Measurements from ENCODE around the gene TREML1.
A peak's percentile ranks its signal among the peaks of the same experiment; 100 is the strongest.

The TREML1 gene

GRCh38 chr6:41155132-41155805 is 1.1 kb upstream of the TREML1 start:
- Histone ChIP-seq H3K27me3 (no peaks in the 10 kb centered on the region), H3K4me2 (no peak overlapping the region), H3K36me3 (no peaks in the 10 kb centered on the region), H3K4me1 (peaks cover 16% of the 10 kb centered on the region), H3K27ac (no peak overlapping the region), H3K9me3 (no peaks in the 10 kb centered on the region), H3K4me3 (no peak overlapping the region), H4K20me1 (no peaks in the 10 kb centered on the region), H3K9ac (no peak overlapping the region)
- TF ChIP-seq Cebpa-rat (IDR thresholded peaks at IDR 0.05) = no peak

- no peaks in the 10 kb centered on the region for H3K9me3 ChIP-seq
- H3K9ac ChIP-seq = no peak overlapping the region
- peak overlapping the region; percentile 53 for H3K4me2 ChIP-seq
- H3K27ac ChIP-seq = no peak overlapping the region
- no peaks in the 10 kb centered on the region for H3K27me3 ChIP-seq
- no peak overlapping the region for H3K4me3 ChIP-seq
- H4K20me1 ChIP-seq = no peaks in the 10 kb centered on the region
- TF ChIP-seq Cebpa-rat (IDR thresholded peaks at IDR 0.05) = no peak
- no peaks in the 10 kb centered on the region for H3K36me3 ChIP-seq
- peaks cover 16% of the 10 kb centered on the region for H3K4me1 ChIP-seq
Observed at GRCh38 chr6:41153451-41153850, 696 bp downstream of the TREML1 start.

GRCh38 chr6:41150671-41151070 is 3.5 kb downstream of the TREML1 start:
- no peak for TF ChIP-seq Cebpa-rat (IDR thresholded peaks at IDR 0.05)
- Histone ChIP-seq H3K27ac (no peak overlapping the region), H3K9me3 (no peaks in the 10 kb centered on the region), H3K4me2 (no peak overlapping the region), H3K4me3 (no peak overlapping the region), H3K36me3 (no peaks in the 10 kb centered on the region), H3K27me3 (no peaks in the 10 kb centered on the region), H3K9ac (no peak overlapping the region), H3K4me1 (peaks cover 16% of the 10 kb centered on the region), H4K20me1 (no peaks in the 10 kb centered on the region)

- Histone ChIP-seq H3K4me1 (no peaks in the 10 kb centered on the region), H4K20me1 (no peaks in the 10 kb centered on the region), H3K27me3 (no peaks in the 10 kb centered on the region), H3K4me2 (no peak overlapping the region), H3K27ac (no peak overlapping the region), H3K36me3 (no peaks in the 10 kb centered on the region), H3K9ac (no peak overlapping the region), H3K9me3 (no peaks in the 10 kb centered on the region), H3K4me3 (no peak overlapping the region)
- no peak for TF ChIP-seq Cebpa-rat (IDR thresholded peaks at IDR 0.05)
Observed at GRCh38 chr6:41147917-41148316, 6.2 kb downstream of the TREML1 start.

- no peak overlapping the region for H3K27ac ChIP-seq
- peaks cover 21% of the 10 kb centered on the region; the same call in 1 of the 2 replicates for H3K36me3 ChIP-seq
- no peak overlapping the region for H3K4me3 ChIP-seq
- no peak overlapping the region for H3K4me2 ChIP-seq
- no peak overlapping the region for H3K9ac ChIP-seq
- no peaks in the 10 kb centered on the region for H3K4me1 ChIP-seq
- H4K20me1 ChIP-seq = no peaks in the 10 kb centered on the region
- H3K27me3 ChIP-seq = no peaks in the 10 kb centered on the region
- no peak for TF ChIP-seq Cebpa-rat (IDR thresholded peaks at IDR 0.05)
- no peaks in the 10 kb centered on the region for H3K9me3 ChIP-seq
Observed at GRCh38 chr6:41136911-41137310, 17.2 kb downstream of the TREML1 start.

GRCh38 chr6:41135062-41135832 is 18.9 kb downstream of the TREML1 start:
- H3K4me2 ChIP-seq = no peak overlapping the region
- peaks cover 21% of the 10 kb centered on the region; the same call in 1 of the 2 replicates for H3K36me3 ChIP-seq
- H4K20me1 ChIP-seq = no peaks in the 10 kb centered on the region
- H3K27ac ChIP-seq = no peak overlapping the region
- no peak for TF ChIP-seq Cebpa-rat (IDR thresholded peaks at IDR 0.05)
- no peak overlapping the region for H3K9ac ChIP-seq
- no peaks in the 10 kb centered on the region for H3K9me3 ChIP-seq
- no peaks in the 10 kb centered on the region for H3K4me1 ChIP-seq
- no peaks in the 10 kb centered on the region for H3K27me3 ChIP-seq
- H3K4me3 ChIP-seq = no peak overlapping the region

GRCh38 chr6:41132254-41132653 is 21.9 kb downstream of the TREML1 start:
- H3K4me3 ChIP-seq = no peak overlapping the region
- TF ChIP-seq Cebpa-rat (IDR thresholded peaks at IDR 0.05) = no peak
- no peaks in the 10 kb centered on the region for H3K9me3 ChIP-seq
- H3K36me3 ChIP-seq = peaks cover 21% of the 10 kb centered on the region; the same call in 1 of the 2 replicates
- no peaks in the 10 kb centered on the region for H3K27me3 ChIP-seq
- H3K4me1 ChIP-seq = no peaks in the 10 kb centered on the region
- no peaks in the 10 kb centered on the region for H4K20me1 ChIP-seq
- no peak overlapping the region for H3K9ac ChIP-seq
- no peak overlapping the region for H3K4me2 ChIP-seq
- H3K27ac ChIP-seq = no peak overlapping the region

GRCh38 chr6:41125282-41125681 is 28.9 kb downstream of the TREML1 start:
- Histone ChIP-seq H4K20me1 (no peaks in the 10 kb centered on the region), H3K27me3 (no peaks in the 10 kb centered on the region), H3K36me3 (peaks cover 10% of the 10 kb centered on the region; the same call in 1 of the 2 replicates), H3K9me3 (no peaks in the 10 kb centered on the region), H3K4me1 (no peaks in the 10 kb centered on the region), H3K4me3 (no peak overlapping the region), H3K4me2 (no peak overlapping the region), H3K9ac (no peak overlapping the region), H3K27ac (no peak overlapping the region)
- TF ChIP-seq Cebpa-rat (IDR thresholded peaks at IDR 0.05) = no peak

GRCh38 chr6:41122918-41123317 is 31.2 kb downstream of the TREML1 start:
- Histone ChIP-seq H3K4me2 (no peak overlapping the region), H3K27ac (no peak overlapping the region), H3K27me3 (no peaks in the 10 kb centered on the region), H3K4me1 (no peaks in the 10 kb centered on the region), H3K36me3 (peaks cover 10% of the 10 kb centered on the region; the same call in 1 of the 2 replicates), H3K9me3 (no peaks in the 10 kb centered on the region), H3K9ac (no peak overlapping the region), H4K20me1 (no peaks in the 10 kb centered on the region), H3K4me3 (no peak overlapping the region)
- TF ChIP-seq Cebpa-rat (IDR thresholded peaks at IDR 0.05) = no peak

- Histone ChIP-seq H3K36me3 (peaks cover 10% of the 10 kb centered on the region; the same call in 1 of the 2 replicates), H3K9ac (no peak overlapping the region), H3K27me3 (no peaks in the 10 kb centered on the region), H3K9me3 (no peaks in the 10 kb centered on the region), H4K20me1 (no peaks in the 10 kb centered on the region), H3K4me1 (no peaks in the 10 kb centered on the region), H3K4me3 (no peak overlapping the region), H3K4me2 (no peak overlapping the region), H3K27ac (no peak overlapping the region)
- no peak for TF ChIP-seq Cebpa-rat (IDR thresholded peaks at IDR 0.05)
Observed at GRCh38 chr6:41122373-41122772, 31.8 kb downstream of the TREML1 start.

All from BLaER1 (cell line).